SK-N-SH treated with all-trans-retinoic acid at 6 μM for 48 hours (cell line): ENCODE data around the gene ZMIZ2.

Experiments used
- ATAC-seq: fragments of 200-7000 bp; cut with Tn5 transposase; 3 replicates; pipeline ENCODE4 v1.9.1; 2020; ENCODE audit warnings: mild to moderate bottlenecking, moderate library complexity
- ARNTL ChIP-seq: fragments of 450-650 bp; formaldehyde crosslinking; IDR thresholded peaks from 2 replicates; pipeline ENCODE4 v1.5.0; 2020; ENCODE audit warnings: low read depth, mild to moderate bottlenecking, moderate library complexity, borderline replicate concordance
- BACH2 ChIP-seq: fragments of 250-450 bp; sonication (Bioruptor Pico); IDR thresholded peaks from 2 replicates; pipeline ENCODE4 v1.9.0; 2021; ENCODE audit warnings: mild to moderate bottlenecking, borderline replicate concordance
- CREB5 ChIP-seq: fragments of 250-450 bp; sonication (Bioruptor Pico); IDR thresholded peaks from 2 replicates; pipeline ENCODE4 v1.5.1; 2020; ENCODE audit warnings: low read depth, mild to moderate bottlenecking, moderate library complexity
- CSDC2 ChIP-seq: fragments of 250-450 bp; sonication (Bioruptor Pico); IDR thresholded peaks from 2 replicates; pipeline ENCODE4 v1.5.0; 2020; ENCODE audit warnings: mild to moderate bottlenecking, moderate library complexity
- ESRRG ChIP-seq: fragments of 250-450 bp; sonication (Bioruptor Pico); IDR thresholded peaks from 2 replicates; pipeline ENCODE4 v1.6.1; 2021; ENCODE audit warnings: mild to moderate bottlenecking
- GLIS3 ChIP-seq: fragments of 250-450 bp; sonication (Bioruptor Pico); IDR thresholded peaks from 2 replicates; pipeline ENCODE4 v1.5.0; 2020; ENCODE audit warnings: mild to moderate bottlenecking, moderate library complexity
- OSR1 ChIP-seq: fragments of 250-450 bp; sonication (Bioruptor Pico); IDR thresholded peaks from 2 replicates; pipeline ENCODE4 v1.8.0; 2022; ENCODE audit warnings: moderate library complexity, mild to moderate bottlenecking, inconsistent platforms
- PPARA ChIP-seq: fragments of 250-450 bp; sonication (Bioruptor Pico); IDR thresholded peaks from 2 replicates; pipeline ENCODE4 v1.5.0; 2020; ENCODE audit warnings: mild to moderate bottlenecking, borderline replicate concordance
- RARB ChIP-seq: fragments of 250-450 bp; sonication (Bioruptor Pico); IDR thresholded peaks from 2 replicates; pipeline ENCODE4 v1.8.0; 2021; ENCODE audit warnings: mild to moderate bottlenecking, moderate library complexity
- SNAI2 ChIP-seq: fragments of 250-450 bp; sonication (Bioruptor Pico); IDR thresholded peaks from 2 replicates; pipeline ENCODE4 v1.5.0; 2020; ENCODE audit warnings: mild to moderate bottlenecking, moderate library complexity
- TOX ChIP-seq: fragments of 250-450 bp; sonication (Bioruptor Pico); IDR thresholded peaks from 2 replicates; pipeline ENCODE4 v1.8.0; 2021; ENCODE audit warnings: mild to moderate bottlenecking, moderate library complexity, borderline replicate concordance
- ZC3H10 ChIP-seq: fragments of 250-450 bp; sonication (Bioruptor Pico); IDR thresholded peaks from 2 replicates; pipeline ENCODE4 v1.5.1; 2021; ENCODE audit warnings: mild to moderate bottlenecking, moderate library complexity
- ZFP3 ChIP-seq: fragments of 250-450 bp; sonication (Bioruptor Pico); IDR thresholded peaks from 2 replicates; pipeline ENCODE4 v1.5.0; 2020; ENCODE audit warnings: mild to moderate bottlenecking, moderate library complexity
- ZNF565 ChIP-seq: fragments of 450-650 bp; formaldehyde crosslinking; conservative IDR thresholded peaks from 2 replicates; pipeline ENCODE4 v1.5.0; 2020; ENCODE audit warnings: low read depth, mild to moderate bottlenecking, moderate library complexity
- TF ChIP-seq, protein P1 (sequence below): fragments of 250-450 bp; sonication (Bioruptor Pico); IDR thresholded peaks from 2 replicates; pipeline ENCODE4 v1.8.0; 2021; ENCODE audit warnings: low read depth, mild to moderate bottlenecking, moderate library complexity, borderline replicate concordance
- TF ChIP-seq, protein P2 (sequence below): fragments of 250-450 bp; sonication (Bioruptor Pico); IDR thresholded peaks from 2 replicates; pipeline ENCODE4 v1.5.1; 2021; ENCODE audit warnings: mild to moderate bottlenecking, moderate library complexity
- TF ChIP-seq, protein P3 (sequence below): fragments of 250-450 bp; sonication (Bioruptor Pico); IDR thresholded peaks from 2 replicates; pipeline ENCODE4 v1.8.0; 2020; ENCODE audit warnings: mild to moderate bottlenecking, moderate library complexity, borderline replicate concordance

The ZMIZ2 gene

DNA sequence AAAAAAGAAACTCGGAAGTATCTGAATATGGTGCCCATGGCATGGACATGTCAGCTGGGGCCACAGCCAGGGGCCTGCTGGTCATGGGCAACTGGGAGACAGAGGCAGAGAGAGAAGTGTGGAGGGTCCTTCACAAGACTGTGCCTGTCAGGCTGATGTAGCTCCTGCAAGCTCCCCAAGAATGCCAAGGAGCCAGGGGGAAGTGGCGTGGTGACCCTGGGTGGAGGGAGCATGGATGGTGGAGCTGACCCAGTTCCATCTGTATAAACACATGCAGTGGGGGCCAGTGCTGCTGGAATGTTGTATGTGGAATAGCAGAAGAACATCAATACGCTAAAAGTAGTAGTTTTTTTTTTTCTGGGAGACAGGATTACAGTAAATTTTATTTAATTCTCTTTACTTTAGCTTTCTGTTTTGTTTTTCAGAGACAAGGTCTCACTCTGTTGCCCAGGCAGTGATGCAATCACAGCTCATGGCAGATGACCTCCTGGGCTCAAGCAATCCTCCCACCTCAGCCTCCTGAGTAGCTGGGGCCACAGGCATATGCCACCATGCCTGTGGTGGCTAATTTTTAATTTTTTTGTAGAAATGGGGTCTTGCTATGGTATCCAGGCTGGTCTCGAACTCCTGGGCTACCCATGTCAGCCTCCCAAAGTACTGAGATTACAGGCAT, 10.5 kb upstream of the ZMIZ2 start (continued):
- TF ChIP-seq, protein P1, sequence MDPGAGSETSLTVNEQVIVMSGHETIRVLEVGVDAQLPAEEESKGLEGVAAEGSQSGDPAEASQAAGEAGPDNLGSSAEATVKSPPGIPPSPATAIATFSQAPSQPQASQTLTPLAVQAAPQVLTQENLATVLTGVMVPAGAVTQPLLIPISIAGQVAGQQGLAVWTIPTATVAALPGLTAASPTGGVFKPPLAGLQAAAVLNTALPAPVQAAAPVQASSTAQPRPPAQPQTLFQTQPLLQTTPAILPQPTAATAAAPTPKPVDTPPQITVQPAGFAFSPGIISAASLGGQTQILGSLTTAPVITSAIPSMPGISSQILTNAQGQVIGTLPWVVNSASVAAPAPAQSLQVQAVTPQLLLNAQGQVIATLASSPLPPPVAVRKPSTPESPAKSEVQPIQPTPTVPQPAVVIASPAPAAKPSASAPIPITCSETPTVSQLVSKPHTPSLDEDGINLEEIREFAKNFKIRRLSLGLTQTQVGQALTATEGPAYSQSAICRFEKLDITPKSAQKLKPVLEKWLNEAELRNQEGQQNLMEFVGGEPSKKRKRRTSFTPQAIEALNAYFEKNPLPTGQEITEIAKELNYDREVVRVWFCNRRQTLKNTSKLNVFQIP = no peak
- TF ChIP-seq ZC3H10 (CRISPR knock-in tag) = no peak
- TF ChIP-seq RARB (CRISPR knock-in tag) = no peak
- TF ChIP-seq, protein P2, sequence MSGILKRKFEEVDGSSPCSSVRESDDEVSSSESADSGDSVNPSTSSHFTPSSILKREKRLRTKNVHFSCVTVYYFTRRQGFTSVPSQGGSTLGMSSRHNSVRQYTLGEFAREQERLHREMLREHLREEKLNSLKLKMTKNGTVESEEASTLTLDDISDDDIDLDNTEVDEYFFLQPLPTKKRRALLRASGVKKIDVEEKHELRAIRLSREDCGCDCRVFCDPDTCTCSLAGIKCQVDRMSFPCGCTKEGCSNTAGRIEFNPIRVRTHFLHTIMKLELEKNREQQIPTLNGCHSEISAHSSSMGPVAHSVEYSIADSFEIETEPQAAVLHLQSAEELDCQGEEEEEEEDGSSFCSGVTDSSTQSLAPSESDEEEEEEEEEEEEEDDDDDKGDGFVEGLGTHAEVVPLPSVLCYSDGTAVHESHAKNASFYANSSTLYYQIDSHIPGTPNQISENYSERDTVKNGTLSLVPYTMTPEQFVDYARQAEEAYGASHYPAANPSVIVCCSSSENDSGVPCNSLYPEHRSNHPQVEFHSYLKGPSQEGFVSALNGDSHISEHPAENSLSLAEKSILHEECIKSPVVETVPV (CRISPR knock-in tag) = no peak
- TF ChIP-seq CREB5 = no peak
- no peak for TF ChIP-seq ZFP3 (CRISPR knock-in tag)
- TF ChIP-seq TOX = no peak
- TF ChIP-seq GLIS3 (CRISPR knock-in tag) = no peak
- TF ChIP-seq BACH2 = no peak
- TF ChIP-seq, all 23 proteins: peak for 0

DNA sequence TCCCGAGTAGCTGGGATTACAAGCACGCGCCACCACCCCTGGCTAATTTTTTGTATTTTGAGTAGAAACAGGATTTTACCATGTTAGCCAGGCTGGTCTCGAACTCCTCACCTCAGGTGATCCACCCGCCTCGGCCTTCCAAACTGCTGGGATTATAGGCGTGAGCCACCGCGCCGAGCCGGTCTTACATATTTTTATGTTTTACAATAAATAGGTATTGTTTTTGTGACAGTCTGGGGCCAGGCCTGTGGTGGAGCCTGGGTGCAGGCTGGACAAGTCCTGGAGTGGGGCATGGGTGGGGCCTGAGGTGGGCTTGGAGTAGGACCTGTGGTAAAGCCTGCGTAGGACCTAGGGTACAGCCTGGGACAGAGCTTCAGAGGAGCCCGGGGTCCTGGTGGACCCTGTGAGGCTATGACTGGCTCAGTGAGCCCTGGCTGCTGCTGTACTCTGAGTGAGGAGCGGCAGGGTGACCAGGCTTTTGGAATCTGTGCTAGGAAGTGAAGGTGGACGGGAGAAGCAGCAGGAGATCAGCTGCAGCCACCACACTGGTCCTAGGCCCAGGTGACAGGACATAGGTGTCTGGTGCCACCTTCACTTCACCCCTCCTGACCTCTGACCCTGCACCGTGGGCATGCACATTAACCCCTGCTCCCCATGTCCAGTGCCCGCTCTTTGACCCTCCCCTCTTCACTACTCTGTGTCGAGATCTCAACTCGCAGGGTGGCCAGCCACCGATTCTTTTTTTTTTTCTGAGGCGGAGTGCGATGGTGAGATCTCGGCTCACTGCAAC, 9.6 kb upstream of the ZMIZ2 start:
- ATAC-seq = no peak
- TF ChIP-seq, protein P2 (CRISPR knock-in tag) = no peak
- no peak for TF ChIP-seq PPARA (CRISPR knock-in tag)
- TF ChIP-seq CREB5 = no peak
- no peak for TF ChIP-seq RARB (CRISPR knock-in tag)
- no peak for TF ChIP-seq ARNTL (CRISPR knock-in tag)
- no peak for TF ChIP-seq ZC3H10 (CRISPR knock-in tag)
- TF ChIP-seq ZNF565 (CRISPR knock-in tag) = no peak
- no peak for TF ChIP-seq SNAI2 (CRISPR knock-in tag)
- TF ChIP-seq TOX = no peak
- no peak for TF ChIP-seq CSDC2 (CRISPR knock-in tag)
- TF ChIP-seq, protein P3, sequence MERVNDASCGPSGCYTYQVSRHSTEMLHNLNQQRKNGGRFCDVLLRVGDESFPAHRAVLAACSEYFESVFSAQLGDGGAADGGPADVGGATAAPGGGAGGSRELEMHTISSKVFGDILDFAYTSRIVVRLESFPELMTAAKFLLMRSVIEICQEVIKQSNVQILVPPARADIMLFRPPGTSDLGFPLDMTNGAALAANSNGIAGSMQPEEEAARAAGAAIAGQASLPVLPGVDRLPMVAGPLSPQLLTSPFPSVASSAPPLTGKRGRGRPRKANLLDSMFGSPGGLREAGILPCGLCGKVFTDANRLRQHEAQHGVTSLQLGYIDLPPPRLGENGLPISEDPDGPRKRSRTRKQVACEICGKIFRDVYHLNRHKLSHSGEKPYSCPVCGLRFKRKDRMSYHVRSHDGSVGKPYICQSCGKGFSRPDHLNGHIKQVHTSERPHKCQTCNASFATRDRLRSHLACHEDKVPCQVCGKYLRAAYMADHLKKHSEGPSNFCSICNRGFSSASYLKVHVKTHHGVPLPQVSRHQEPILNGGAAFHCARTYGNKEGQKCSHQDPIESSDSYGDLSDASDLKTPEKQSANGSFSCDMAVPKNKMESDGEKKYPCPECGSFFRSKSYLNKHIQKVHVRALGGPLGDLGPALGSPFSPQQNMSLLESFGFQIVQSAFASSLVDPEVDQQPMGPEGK (CRISPR knock-in tag) = no peak
- TF ChIP-seq OSR1 = no peak

GRCh38 chr7:44740055-44740454, 8.6 kb upstream of the ZMIZ2 start:
- no peak for TF ChIP-seq ESRRG (CRISPR knock-in tag)
- TF ChIP-seq, all 23 proteins: peak for 0
- no peak for ATAC-seq

DNA sequence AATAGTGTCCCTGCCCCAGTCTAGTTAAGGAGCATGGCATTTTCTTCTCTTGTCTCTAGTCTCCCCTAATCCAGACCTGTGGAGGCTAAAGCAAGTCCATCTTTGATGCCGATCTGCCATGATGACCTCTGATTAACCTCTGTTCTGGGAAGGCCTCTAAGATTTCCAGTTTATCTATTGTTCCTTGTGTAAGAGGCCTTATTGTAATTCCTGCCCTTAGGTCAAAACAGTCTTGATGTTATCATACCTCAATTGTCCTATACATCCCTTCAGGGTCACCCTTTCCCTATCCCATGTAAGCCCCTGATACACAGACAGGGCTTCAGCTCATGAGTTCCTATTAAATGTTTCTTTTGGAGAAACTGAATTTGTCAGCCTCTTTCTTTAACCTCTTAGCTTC, 4.9 kb upstream of the ZMIZ2 start:
- ATAC-seq = no peak
- TF ChIP-seq ZFP3 (CRISPR knock-in tag) (peak; percentile 65; the same call in 1 of the 2 replicates), TOX (no peak)
